ENCODE measurements around the gene MCU. TPM values are rescaled to one million over a fixed set of nuclear protein-coding genes. Genes with fewer than 3 reads are reported as not detected.
A peak's percentile ranks its signal among the peaks of the same experiment; 100 is the strongest.

MCU gene, protein sequence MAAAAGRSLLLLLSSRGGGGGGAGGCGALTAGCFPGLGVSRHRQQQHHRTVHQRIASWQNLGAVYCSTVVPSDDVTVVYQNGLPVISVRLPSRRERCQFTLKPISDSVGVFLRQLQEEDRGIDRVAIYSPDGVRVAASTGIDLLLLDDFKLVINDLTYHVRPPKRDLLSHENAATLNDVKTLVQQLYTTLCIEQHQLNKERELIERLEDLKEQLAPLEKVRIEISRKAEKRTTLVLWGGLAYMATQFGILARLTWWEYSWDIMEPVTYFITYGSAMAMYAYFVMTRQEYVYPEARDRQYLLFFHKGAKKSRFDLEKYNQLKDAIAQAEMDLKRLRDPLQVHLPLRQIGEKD
- 50.0 to 104 TPM (median 103 TPM) in 3 replicates for polyA plus RNA-seq
- 12.0 TPM for polyA plus RNA-seq (2011; ENCODE audit: low read depth)
- 56.9 and 99.0 TPM in 2 replicates for polyA plus RNA-seq (2011; cell fraction: cytosol; rRNA removed)
- polyA plus RNA-seq (2011; cell fraction: nucleus; rRNA removed), result 53.4 and 58.0 TPM in 2 replicates
- polyA plus RNA-seq (2012; ENCODE audit: low replicate concordance), result 24.0 and 27.4 TPM in 2 replicates
- 48.6 to 109 TPM (median 101 TPM) in 3 replicates for polyA minus RNA-seq
- polyA minus RNA-seq (2011; cell fraction: cytosol; rRNA and poly(A)+ RNA removed), result 50.6 TPM
- 25.0 and 47.2 TPM in 2 replicates for polyA minus RNA-seq (2011; cell fraction: nucleus; rRNA and poly(A)+ RNA removed)

DNA sequence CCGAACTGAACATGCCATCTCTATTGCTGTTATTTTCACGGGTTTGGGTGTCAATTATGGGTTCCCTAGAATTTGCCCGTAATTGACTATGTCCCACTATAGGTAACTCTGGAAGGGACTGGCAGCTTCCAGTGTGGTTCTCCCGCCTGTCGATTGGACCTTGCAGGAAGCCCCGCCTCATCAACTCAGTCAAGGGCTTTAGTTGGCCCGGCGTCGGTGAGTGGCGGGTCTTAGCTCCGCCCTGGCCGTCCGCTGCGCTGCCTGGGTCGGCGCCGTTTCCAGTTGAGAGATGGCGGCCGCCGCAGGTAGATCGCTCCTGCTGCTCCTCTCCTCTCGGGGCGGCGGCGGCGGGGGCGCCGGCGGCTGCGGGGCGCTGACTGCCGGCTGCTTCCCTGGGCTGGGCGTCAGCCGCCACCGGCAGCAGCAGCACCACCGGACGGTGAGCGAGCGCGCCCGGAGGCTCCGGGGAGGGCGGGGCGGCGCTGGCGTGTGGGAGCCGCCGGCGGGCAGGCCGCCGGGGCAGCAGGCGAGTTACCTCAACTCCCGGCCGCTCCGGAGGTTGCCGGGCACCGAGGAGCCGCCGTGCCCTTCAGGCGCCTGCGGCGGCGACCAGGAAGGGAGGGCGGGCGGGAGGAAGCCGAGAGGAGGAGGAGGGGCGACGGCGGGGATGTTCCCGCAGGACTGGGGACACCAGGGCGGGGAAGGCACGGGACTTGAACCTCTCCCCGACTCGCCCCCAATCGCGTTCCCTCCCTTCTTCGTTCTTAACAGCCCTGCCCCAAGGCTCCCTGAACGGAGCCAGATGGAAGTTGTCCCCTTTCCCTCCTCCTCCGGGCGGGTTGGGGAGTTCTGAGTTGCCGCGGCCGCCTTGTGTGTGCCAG lies at the start of gene MCU:
Gene MCU (plus strand): TSS at position 281 of the 881 bp plus-strand sequence. CDS start 9 bp downstream, at position 290.
- H3K27ac ChIP-seq (ENCODE audit: control insufficient read depth, insufficient read depth, low read length), result peak within 1 kb of the TSS; percentile 80
- peak within 1 kb of the TSS; percentile 92 for H3K9ac ChIP-seq (ENCODE audit: control insufficient read depth, extremely low read depth, insufficient read depth, low read length)
- H3K27me3 ChIP-seq (ENCODE audit: control insufficient read depth, extremely low read depth, insufficient read depth, low read length), result no peaks in the 10 kb centered on the region
- no peaks in the 10 kb centered on the region for H4K20me1 ChIP-seq (ENCODE audit: control insufficient read depth, extremely low read depth, insufficient read depth, low read length)
- dilution Hi-C loops (cut with MboI; ENCODE audit: extremely low pct_ligation_motif_present, low sequenced_read_pairs), result no loop called here
- no peaks in the 10 kb centered on the region for H3K9me3 ChIP-seq (ENCODE audit: control insufficient read depth, low read depth, low read length)
- H3K36me3 ChIP-seq (ENCODE audit: control insufficient read depth in 2 of 2, extremely low read depth in 1 of 2, insufficient read depth in 2 of 2, low read length in 2 of 2), result no peaks in the 10 kb centered on the region
- peak; percentile 66 for DNase-seq (ENCODE audit: low read depth, low spot score)
- peak within 1 kb of the TSS; percentile 97 for H2AFZ ChIP-seq (ENCODE audit: control insufficient read depth, low read length)
- peaks cover 47% of the 10 kb centered on the region for H3K79me2 ChIP-seq (ENCODE audit: control insufficient read depth, insufficient read depth, low read length)
- no peaks in the 10 kb centered on the region for H3K9me1 ChIP-seq (ENCODE audit: control insufficient read depth, extremely low read depth, insufficient read depth, low read length)
- peaks cover 37% of the 10 kb centered on the region for H3K4me1 ChIP-seq (ENCODE audit: control insufficient read depth, extremely low read depth, insufficient read depth, low read length)
- peak; percentile 91 for FAIRE-seq
- H3K4me3 ChIP-seq (ENCODE audit: control insufficient read depth in 2 of 3, extremely low read depth in 1 of 3, insufficient read depth in 2 of 3, low read depth in 1 of 3, low read length in 3 of 3), result peak within 1 kb of the TSS; percentile 90 to 93 (median 92)
- H3K4me2 ChIP-seq (ENCODE audit: control insufficient read depth, extremely low read depth, insufficient read depth, low read depth, low read length), result peak within 1 kb of the TSS; percentile 95
- TF ChIP-seq EZH2 (IDR thresholded peaks at IDR 0.05; ENCODE audit: low read length), result no peak
- TF ChIP-seq, protein P1, sequence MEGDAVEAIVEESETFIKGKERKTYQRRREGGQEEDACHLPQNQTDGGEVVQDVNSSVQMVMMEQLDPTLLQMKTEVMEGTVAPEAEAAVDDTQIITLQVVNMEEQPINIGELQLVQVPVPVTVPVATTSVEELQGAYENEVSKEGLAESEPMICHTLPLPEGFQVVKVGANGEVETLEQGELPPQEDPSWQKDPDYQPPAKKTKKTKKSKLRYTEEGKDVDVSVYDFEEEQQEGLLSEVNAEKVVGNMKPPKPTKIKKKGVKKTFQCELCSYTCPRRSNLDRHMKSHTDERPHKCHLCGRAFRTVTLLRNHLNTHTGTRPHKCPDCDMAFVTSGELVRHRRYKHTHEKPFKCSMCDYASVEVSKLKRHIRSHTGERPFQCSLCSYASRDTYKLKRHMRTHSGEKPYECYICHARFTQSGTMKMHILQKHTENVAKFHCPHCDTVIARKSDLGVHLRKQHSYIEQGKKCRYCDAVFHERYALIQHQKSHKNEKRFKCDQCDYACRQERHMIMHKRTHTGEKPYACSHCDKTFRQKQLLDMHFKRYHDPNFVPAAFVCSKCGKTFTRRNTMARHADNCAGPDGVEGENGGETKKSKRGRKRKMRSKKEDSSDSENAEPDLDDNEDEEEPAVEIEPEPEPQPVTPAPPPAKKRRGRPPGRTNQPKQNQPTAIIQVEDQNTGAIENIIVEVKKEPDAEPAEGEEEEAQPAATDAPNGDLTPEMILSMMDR (optimal IDR thresholded peaks at IDR 0.05 in 1 of 3, IDR thresholded peaks at IDR 0.05 in 1 of 3, conservative IDR thresholded peaks at IDR 0.05 in 1 of 3; ENCODE audit: extremely low read depth in 1 of 3, insufficient read depth in 2 of 3, low read length in 3 of 3), result no peak

DNA sequence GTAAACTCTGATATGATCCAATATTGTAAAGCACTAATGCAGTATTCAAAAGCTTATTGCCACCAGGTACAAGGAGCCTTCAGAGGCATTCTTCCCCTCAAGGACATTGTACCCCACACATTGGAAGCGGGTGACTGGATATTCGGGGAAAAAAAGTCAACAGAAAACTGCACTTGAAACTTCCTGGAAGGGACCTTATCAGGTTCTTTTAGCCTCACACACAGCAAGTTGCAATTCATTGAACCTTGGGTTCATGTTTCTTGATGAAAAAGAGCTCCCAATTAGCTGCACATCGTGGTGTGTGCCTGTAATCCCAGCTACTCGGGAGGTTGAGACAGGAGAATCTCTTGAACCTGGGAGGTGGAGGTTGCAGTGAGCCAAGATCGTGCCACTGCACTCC lies 49.6 kb upstream of the MCU start:
- Histone ChIP-seq H3K9me3 (ENCODE audit: control insufficient read depth, low read depth, low read length) (no peaks in the 10 kb centered on the region), H3K4me2 (ENCODE audit: control insufficient read depth, extremely low read depth, insufficient read depth, low read depth, low read length) (no peak overlapping the region), H3K4me3 (ENCODE audit: control insufficient read depth in 2 of 3, extremely low read depth in 1 of 3, insufficient read depth in 2 of 3, low read depth in 1 of 3, low read length in 3 of 3) (no peak overlapping the region), H4K20me1 (ENCODE audit: control insufficient read depth, extremely low read depth, insufficient read depth, low read length) (no peaks in the 10 kb centered on the region), H3K9ac (ENCODE audit: control insufficient read depth, extremely low read depth, insufficient read depth, low read length) (no peak overlapping the region), H3K27ac (ENCODE audit: control insufficient read depth, insufficient read depth, low read length) (no peak overlapping the region), H3K79me2 (ENCODE audit: control insufficient read depth, insufficient read depth, low read length) (no peaks in the 10 kb centered on the region), H3K36me3 (ENCODE audit: control insufficient read depth in 2 of 2, extremely low read depth in 1 of 2, insufficient read depth in 2 of 2, low read length in 2 of 2) (no peaks in the 10 kb centered on the region), H2AFZ (ENCODE audit: control insufficient read depth, low read length) (no peak overlapping the region), H3K4me1 (ENCODE audit: control insufficient read depth, extremely low read depth, insufficient read depth, low read length) (no peaks in the 10 kb centered on the region), H3K9me1 (ENCODE audit: control insufficient read depth, extremely low read depth, insufficient read depth, low read length) (no peaks in the 10 kb centered on the region), H3K27me3 (ENCODE audit: control insufficient read depth, extremely low read depth, insufficient read depth, low read length) (no peaks in the 10 kb centered on the region)
- TF ChIP-seq, protein P1 (optimal IDR thresholded peaks at IDR 0.05 in 1 of 3, IDR thresholded peaks at IDR 0.05 in 1 of 3, conservative IDR thresholded peaks at IDR 0.05 in 1 of 3; ENCODE audit: extremely low read depth in 1 of 3, insufficient read depth in 2 of 3, low read length in 3 of 3), result no peak
- TF ChIP-seq EZH2 (IDR thresholded peaks at IDR 0.05; ENCODE audit: low read length), result no peak
- DNase-seq (ENCODE audit: low read depth, low spot score) (no peak), FAIRE-seq (no peak)
- dilution Hi-C loops (cut with MboI; ENCODE audit: extremely low pct_ligation_motif_present, low sequenced_read_pairs), result no loop called here

Measured in keratinocyte (primary cell).